GM19372 (cell line): Measurements from ENCODE around the gene GNA14.
"Not testable (repeated sequence)": the region's sequence is repeated elsewhere in the genome, so short reads cannot be mapped to it uniquely, and the experiment has no call there.

Experiments used
- ATAC-seq: cut with Tn5 transposase; IDR thresholded peaks from one replicate; pipeline ENCODE4 v1.9.1; 2021; ENCODE audit warnings: mild to moderate bottlenecking, low read depth, moderate library complexity; ENCODE audit not compliant: unreplicated experiment

GNA14 gene

DNA sequence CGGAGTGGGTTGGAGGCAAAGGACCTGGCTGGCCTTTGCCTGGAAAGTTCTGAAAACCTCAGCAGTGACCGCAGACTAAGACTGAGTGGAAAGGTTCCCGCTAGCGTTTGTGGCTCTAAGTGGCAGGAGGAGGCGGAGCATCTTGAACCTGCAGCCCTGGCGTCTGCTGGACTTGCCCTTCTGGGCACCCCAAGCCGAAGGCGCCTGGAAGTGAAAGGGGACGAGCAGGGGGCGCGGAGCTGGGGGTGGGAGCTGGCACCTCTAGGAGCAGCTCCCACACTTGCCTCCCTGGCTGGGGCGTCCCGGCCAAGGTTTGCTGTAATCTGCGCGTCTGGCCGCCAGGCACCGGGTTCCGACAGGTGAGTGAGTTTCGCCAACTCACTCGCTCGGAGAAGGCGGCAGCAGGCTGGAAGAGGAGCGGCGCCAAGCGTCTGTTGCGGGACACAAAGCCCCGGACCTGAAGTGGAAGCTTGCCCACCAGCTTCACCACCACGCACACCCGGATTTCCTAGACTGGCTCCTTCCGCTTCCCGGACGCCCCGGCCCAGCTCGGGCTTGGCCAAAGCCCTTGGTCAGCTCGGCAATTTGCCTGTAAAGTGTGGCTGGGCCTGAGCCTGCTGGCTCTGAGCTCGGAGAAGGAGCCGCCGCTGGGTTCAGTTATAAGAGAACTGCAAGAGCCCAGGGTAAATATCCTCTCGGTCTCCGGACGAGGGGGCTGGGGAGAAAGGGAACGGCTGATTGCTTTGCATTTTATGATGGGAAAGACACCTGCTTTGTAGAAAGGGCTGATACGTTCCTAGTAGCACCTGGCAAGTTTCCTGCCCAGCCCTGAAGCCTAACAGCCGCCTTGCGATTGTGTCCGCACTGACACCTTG is at the start of gene GNA14:
GNA14 (minus strand) TSS at position 89 of the 875 bp plus-strand sequence. CDS start 529 bp downstream, outside the sequence.
- no peak for ATAC-seq

GRCh38 chr9:77697238-77697984 is 49.3 kb upstream of the GNA14 start:
- no peak for ATAC-seq

GRCh38 chr9:77690723-77691122 is 42.6 kb upstream of the GNA14 start:
- not testable (repeated sequence) for ATAC-seq

DNA sequence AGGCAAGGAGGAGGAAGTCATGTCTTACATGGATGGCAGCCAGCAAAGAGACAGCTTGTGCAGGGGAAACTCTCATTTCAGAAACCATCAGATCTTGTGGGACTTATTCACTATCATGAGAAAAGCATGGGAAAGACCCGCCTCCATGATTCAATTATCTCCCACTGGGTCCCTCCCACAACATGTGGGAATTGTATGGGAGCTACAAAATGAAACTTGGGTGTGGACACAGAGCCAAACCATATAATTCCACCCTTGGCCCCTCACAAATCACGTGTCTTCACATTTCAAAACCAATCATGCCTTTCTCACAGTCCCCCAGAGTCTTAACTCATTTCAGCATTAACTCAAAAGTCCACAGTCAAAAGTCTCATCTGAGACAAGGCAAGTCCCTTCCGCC is 42.0 kb upstream of the GNA14 start:
- ATAC-seq: not testable (repeated sequence)

DNA sequence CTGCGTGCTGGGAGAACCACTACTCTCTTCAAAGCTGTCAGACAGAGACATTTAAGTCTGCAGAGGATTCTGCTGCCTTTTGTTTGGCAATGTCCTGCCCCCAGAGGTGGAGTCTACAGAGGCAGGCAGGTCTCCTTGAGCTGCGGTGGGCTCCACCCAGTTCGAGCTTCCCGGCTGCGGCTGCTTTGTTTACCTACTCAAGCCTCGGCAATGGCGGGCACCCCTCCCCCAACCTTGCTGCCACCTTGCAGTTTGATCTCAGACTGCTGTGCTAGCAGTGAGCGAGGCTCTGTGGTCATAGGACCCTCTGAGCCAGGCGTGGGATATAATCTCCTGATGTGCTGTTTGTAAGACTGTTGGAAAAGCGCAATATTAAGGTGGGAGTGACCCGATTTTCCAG is 39.6 kb upstream of the GNA14 start:
- ATAC-seq: not testable (repeated sequence)

DNA sequence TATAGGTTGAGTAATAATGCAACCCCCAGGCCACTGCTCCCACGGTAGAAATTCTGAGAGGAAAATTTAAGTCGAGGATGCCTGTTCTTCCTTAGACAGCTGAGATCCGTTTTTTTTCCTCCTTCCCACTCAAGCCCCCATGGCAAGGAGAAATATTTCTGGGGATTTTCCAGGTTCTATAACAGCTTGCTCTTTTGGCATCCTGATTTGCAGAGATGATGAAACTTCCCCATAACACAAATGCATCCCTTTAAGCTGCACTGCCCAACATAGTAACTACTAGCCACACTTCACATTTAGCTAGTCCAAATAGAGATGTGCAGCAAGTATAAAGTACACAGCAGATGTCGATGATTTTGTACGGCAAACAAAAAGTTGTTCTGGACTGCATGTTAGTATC is 32.5 kb upstream of the GNA14 start:
- no peak for ATAC-seq

- no peak for ATAC-seq
Measured at GRCh38 chr9:77679661-77680368, 31.7 kb upstream of the GNA14 start.

DNA sequence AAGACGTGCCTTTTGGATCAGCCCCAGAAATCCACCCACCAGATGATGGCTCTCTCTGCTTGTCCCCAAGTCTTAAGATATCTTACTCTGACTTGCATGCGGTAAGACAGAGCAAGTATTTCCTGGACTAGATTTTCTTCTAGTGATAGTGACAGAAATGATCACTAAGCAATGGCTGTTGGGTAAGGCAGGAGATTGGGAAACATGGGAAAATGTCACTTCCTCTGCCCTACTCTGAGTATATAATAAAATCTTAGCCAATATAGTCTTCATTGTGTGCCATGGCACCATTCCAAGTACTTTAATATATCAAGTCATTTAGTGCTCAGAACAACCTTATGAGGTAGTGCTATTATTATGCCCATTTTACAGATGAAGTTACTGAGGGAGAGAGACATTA is 31.0 kb upstream of the GNA14 start:
- no peak for ATAC-seq

GRCh38 chr9:77677957-77678535 is 29.9 kb upstream of the GNA14 start:
- no peak for ATAC-seq

DNA sequence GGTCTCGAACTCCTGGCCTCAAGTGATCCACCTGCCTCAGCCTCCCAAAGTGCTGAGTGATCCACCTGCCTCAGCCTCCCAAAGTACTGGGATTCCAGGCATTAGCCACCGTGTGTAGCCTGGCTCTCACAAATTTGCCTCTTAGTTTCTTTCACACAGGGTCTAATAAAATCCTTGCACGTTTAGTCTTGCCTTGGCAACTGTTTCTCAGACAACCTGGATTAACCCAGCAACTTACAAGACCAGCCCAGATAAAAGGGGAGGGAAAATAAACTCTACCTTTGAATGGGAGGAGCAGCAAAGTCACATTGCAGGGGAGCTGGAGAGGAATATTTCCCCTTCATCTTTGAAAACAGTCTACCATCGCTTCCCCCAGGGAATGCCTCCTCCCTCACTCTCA is 29.3 kb upstream of the GNA14 start:
- ATAC-seq: no peak

- no peak for ATAC-seq
Measured at GRCh38 chr9:77673941-77674791, 26.0 kb upstream of the GNA14 start.

DNA sequence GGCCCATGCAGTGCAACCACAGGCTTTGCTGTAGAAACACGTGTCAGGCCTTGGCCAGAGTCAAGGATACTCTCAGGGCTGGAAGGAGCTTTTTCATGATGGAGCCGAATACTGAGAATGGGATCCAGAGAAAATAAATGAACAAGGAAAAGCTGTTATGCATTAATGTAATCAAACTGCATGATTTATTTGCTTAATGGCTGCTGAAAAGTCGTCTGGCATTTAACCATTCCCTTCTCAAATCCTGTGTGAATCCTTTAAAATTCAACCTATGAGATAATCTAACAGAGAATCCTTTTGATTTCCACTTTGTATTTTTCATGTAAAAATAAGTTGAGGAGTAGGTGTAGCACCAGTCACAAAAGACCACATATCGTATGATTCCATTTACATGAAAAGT is 24.1 kb upstream of the GNA14 start:
- no peak for ATAC-seq

- no peak for ATAC-seq
Measured at GRCh38 chr9:77667151-77667550, 19.0 kb upstream of the GNA14 start.

GRCh38 chr9:77663754-77664153 is 15.6 kb upstream of the GNA14 start:
- no peak for ATAC-seq

DNA sequence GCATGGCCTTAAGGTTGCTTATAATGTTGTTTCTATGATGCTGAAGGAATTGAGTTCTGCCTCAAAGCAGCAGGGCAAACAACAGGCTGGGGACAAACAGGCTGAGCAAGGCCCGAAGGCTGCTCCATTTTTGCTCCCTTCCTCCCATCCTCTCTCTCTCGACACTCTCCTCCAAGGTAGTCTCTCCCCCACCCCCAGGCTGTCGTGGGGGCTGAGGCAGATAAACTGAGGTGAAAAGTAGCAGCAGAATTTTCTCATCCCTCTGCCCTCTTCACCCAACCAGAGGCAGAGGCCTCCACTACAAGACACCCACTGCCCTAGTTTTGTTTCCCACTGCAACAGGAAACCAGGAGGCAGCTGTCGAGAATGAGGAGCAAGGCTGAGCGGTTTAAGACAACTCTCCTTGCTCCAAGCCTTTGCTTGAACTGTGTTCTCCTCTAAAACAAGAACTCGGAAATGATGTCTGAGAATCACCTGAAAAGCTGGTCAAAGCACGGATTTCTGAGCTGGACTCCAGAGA is 13.5 kb upstream of the GNA14 start:
- ATAC-seq: no peak

DNA sequence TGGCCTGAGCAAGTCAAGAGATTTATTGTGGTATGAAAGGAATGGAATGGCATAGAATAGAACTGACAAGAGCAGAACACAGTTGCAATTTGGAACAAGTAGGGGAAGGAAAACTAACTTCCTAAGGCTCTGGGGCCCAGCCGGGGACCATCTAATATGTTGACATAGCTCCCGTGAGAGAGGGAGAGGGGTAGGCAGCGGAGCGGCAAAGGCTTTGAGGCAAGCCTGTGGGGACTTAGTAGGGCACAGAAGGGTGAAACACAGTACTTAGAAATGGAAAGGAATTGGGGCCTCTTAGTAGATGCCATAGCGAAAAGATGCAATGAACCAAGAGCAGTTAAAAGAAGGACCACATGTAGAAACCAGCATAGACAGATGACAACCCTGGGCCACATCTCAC is 11.8 kb upstream of the GNA14 start:
- no peak for ATAC-seq

- ATAC-seq: no peak
Measured at GRCh38 chr9:77651203-77651602, 3.1 kb upstream of the GNA14 start.

DNA sequence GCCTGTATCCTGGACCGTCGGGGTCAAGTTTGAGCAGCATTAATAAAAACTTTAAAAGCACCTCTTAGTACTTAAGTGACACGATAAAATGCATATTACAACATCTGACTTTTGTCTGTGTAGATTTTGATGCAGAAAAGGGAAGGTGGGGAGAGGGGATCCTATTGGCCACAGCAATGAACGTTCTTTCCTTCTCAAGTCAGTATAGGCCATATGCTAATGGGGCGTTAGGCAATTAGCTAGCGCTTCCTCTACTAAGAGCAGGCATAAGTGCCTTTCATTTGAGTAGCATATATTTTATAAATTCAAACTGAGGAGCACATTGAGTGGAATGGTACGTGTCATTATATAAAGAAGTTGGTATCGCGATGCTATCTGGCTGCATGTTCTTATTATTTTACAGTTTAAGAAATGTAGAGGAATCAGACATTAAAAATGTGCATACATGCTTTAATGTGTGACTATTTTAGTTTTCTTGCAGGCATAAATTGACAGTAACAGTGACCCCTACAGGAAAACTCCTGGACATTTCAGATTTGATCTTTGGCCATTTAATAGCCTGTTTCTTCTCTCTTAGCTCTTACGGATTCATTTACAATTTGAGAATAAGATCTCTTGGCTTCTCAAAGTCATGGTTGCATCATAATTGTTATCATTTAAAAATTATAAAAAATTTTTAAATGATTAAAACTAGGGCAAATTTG is 1.1 kb upstream of the GNA14 start:
- ATAC-seq: no peak
